Measurements from ENCODE around the gene MCRS1.

GRCh38 chr12:49545815-49546214 lies 22.1 kb downstream of the MCRS1 start:
- TF ChIP-seq CTCF (tag by site-specific recombination; IDR thresholded peaks at IDR 0.05) (no peak), ZBTB1 (tag by site-specific recombination; IDR thresholded peaks at IDR 0.05) (no peak), TCF7L2 (IDR thresholded peaks at IDR 0.05; ENCODE audit: borderline replicate concordance, low read depth, low read length) (no peak), ATF2 (tag by site-specific recombination; IDR thresholded peaks at IDR 0.05; ENCODE audit: low read depth) (no peak), ZNF792 (tag by site-specific recombination; IDR thresholded peaks at IDR 0.05) (no peak)
